ENCODE measurements around the gene SLC24A3. TPM values are rescaled to one million over a fixed set of nuclear protein-coding genes. Genes with fewer than 3 reads are reported as not detected.

Gene SLC24A3
- total and polyA plus RNA-seq, 11 donors = 0.26 to 3.9 (median 0.77) TPM

DNA sequence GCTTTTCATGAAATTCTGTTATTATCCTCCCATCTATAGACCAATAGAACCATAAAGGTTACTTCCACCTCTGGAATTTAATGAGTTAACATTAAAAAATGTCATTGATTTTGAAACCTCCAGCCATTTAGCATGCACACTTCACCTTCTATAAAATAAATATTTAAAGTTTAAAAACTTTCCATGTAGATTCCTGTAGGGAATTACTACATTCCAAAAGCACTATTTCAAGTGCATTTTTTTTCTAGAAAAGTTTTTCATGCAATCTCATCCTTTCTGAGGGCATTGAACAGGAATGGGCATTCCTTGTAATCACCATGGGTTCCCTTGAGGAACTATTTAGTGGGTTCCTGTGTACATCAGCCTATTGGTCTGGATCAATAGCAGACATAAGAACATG lies 291.8 kb downstream of the SLC24A3 start:
- H3K36me3 ChIP-seq = no peaks in the 10 kb centered on the region
- H3K27me3 ChIP-seq = no peaks in the 10 kb centered on the region
- H3K4me1 ChIP-seq = no peaks in the 10 kb centered on the region
- no peaks in the 10 kb centered on the region for H3K9me3 ChIP-seq
- intact Hi-C loops (cut with DNase I) = no loop called here
- ATAC-seq = no peak
- no peak for TF ChIP-seq POLR2A (IDR thresholded peaks at IDR 0.05)
- TF ChIP-seq, protein P1, sequence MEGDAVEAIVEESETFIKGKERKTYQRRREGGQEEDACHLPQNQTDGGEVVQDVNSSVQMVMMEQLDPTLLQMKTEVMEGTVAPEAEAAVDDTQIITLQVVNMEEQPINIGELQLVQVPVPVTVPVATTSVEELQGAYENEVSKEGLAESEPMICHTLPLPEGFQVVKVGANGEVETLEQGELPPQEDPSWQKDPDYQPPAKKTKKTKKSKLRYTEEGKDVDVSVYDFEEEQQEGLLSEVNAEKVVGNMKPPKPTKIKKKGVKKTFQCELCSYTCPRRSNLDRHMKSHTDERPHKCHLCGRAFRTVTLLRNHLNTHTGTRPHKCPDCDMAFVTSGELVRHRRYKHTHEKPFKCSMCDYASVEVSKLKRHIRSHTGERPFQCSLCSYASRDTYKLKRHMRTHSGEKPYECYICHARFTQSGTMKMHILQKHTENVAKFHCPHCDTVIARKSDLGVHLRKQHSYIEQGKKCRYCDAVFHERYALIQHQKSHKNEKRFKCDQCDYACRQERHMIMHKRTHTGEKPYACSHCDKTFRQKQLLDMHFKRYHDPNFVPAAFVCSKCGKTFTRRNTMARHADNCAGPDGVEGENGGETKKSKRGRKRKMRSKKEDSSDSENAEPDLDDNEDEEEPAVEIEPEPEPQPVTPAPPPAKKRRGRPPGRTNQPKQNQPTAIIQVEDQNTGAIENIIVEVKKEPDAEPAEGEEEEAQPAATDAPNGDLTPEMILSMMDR (IDR thresholded peaks at IDR 0.05) = no peak
- H3K27ac ChIP-seq = no peak overlapping the region
- no peak for DNase-seq
- H3K4me3 ChIP-seq = no peak overlapping the region

DNA sequence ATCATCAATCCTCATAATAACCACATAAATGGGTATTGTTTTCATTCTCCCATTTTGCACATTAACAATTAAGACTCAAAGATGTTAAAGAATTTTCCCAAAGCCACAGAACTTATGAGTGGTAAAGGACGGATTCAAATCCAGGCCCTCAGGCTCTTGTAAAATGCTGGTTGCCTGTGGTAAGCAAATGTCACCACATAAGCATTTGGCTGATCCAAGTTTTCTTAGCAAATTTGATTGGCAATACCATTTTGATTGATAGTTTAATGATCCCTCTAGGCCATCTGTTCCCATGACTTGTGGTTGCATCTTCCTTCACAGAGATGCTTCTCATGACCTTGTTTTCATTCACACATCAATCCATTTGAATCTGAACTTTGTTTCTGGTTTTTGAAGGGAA lies 293.6 kb downstream of the SLC24A3 start:
- H3K27ac ChIP-seq = no peak overlapping the region
- H3K4me3 ChIP-seq = no peak overlapping the region
- no peaks in the 10 kb centered on the region for H3K9me3 ChIP-seq
- no peaks in the 10 kb centered on the region for H3K4me1 ChIP-seq
- intact Hi-C loops (cut with DNase I) = no loop called here
- whole genome bisulfite sequencing, 4 donors = 74 to 83% (median 77%) methylated on average over 1 of the region's 1 CpG
- ATAC-seq (no peak), DNase-seq (no peak)
- H3K36me3 ChIP-seq = no peaks in the 10 kb centered on the region
- no peaks in the 10 kb centered on the region for H3K27me3 ChIP-seq
- TF ChIP-seq, protein P1 (IDR thresholded peaks at IDR 0.05) = no peak
- no peak for TF ChIP-seq POLR2A (IDR thresholded peaks at IDR 0.05)

DNA sequence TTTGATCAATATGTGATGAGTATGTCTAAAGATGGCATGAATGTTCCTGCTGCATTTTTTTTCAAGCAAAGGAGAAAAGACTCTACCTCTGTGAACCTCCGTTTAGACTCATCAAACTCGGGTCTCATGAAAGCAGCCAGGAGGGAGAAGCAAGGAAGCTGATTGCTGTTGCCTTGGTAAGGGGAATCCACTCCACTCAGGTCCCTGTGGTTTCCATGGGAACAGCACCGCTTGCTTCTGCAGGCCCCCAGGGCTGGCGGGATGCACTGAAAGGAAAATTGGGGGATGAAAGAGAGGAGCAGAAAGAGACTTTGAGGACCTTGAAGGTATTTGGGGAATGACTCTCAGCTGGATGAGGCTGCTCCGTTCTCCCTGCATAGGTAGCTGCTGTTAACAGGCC lies 296.0 kb downstream of the SLC24A3 start:
- TF ChIP-seq, protein P1 (IDR thresholded peaks at IDR 0.05) = no peak
- no peak for TF ChIP-seq POLR2A (IDR thresholded peaks at IDR 0.05)
- Histone ChIP-seq H3K4me1 (no peaks in the 10 kb centered on the region), H3K9me3 (no peaks in the 10 kb centered on the region), H3K27ac (no peak overlapping the region), H3K36me3 (no peaks in the 10 kb centered on the region), H3K27me3 (no peaks in the 10 kb centered on the region), H3K4me3 (no peak overlapping the region)
- 82 to 86% (median 85%) methylated on average over 5 of the region's 5 CpGs for WGBS, 4 donors
- ATAC-seq (no peak), DNase-seq (no peak)
- intact Hi-C loops (cut with DNase I) = no loop called here

DNA sequence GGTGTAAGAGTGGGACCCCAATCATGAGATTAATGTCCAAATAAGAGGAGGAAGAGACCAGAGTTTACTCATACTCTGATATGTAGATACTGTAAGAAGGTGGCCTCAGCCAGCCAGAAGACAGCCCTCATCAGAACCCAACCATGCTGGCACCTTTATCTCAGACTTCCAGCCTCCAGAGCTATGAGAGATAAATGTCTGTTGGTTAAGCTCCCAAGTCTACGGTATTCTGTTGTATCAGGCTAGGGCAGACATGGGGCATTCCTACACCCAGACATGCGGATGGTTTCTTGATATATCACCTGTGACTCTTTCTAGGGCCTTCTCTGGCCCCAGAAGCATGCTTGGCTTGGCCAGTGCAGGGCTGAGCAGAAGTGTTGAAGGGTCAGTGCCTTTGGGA lies 298.2 kb downstream of the SLC24A3 start:
- Histone ChIP-seq H3K27ac (no peak overlapping the region), H3K27me3 (no peaks in the 10 kb centered on the region), H3K4me3 (no peak overlapping the region), H3K9me3 (no peaks in the 10 kb centered on the region), H3K36me3 (no peaks in the 10 kb centered on the region), H3K4me1 (no peaks in the 10 kb centered on the region)
- no peak for DNase-seq
- WGBS, 4 donors = 64 to 92% (median 73%) methylated on average over 2 of the region's 2 CpGs
- ATAC-seq = no peak
- intact Hi-C loops (cut with DNase I) = no loop called here
- no peak for TF ChIP-seq POLR2A (IDR thresholded peaks at IDR 0.05)

DNA sequence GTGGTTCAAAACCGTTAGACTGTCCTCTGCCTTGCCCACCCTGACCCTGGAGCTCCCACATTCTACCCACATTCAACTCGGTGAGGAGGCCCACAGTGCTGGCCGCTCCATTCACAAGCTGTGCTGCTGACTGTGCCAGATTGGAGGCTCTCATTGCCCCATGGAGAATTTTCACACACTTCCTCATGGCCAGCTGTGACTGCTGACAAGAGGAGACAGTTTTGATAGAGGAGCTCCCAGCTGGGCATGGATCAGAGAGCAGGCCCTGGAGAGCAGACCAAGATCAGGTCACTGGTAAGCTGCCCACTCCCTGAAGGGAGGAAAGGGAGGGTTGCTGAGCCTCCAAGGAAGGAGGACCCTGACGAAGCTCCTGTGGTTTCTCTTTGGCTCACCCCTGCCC lies 299.5 kb downstream of the SLC24A3 start:
- intact Hi-C loops (cut with DNase I) = no loop called here
- no peak for DNase-seq
- Histone ChIP-seq H3K27ac (no peak overlapping the region), H3K4me1 (no peaks in the 10 kb centered on the region), H3K4me3 (no peak overlapping the region), H3K27me3 (peaks cover 0 to 4% (median 0%) of the 10 kb centered on the region in 9 donors), H3K36me3 (no peaks in the 10 kb centered on the region), H3K9me3 (no peaks in the 10 kb centered on the region)
- no peak for ATAC-seq
- TF ChIP-seq, protein P1 (IDR thresholded peaks at IDR 0.05) = no peak
- no peak for TF ChIP-seq POLR2A (IDR thresholded peaks at IDR 0.05)
- WGBS, 4 donors = 76 to 81% (median 80%) methylated on average over 3 to 4 of the region's 4 CpGs

Measured in heart left ventricle (tissue), 16 donors.